Panc1 (cell line): ENCODE data around the gene GRM7. TPM values are rescaled to one million over a fixed set of nuclear protein-coding genes. Genes with fewer than 3 reads are reported as not detected.

Experiments used
- ATAC-seq: fragments of 200-7000 bp; cut with Tn5 transposase; 2 replicates; pipeline ENCODE4 v1.9.1; 2020; ENCODE audit warnings: mild to moderate bottlenecking, moderate library complexity
- BruUV-seq: library from RNA; stranded (reverse); fragments of 400-500 nt; replicated peaks from 2 replicates; lab custom pipeline; 2021; lab: Mats Ljungman, UMichigan
- CTCF ChIA-PET: fragments of 300-600 bp; sonication (Branson Sonifier 250); formaldehyde crosslinking; loops from one replicate; lab custom pipeline; 2022; ENCODE audit warnings: antibody characterized with exemption; lab: Charles Lee
- POLR2A ChIA-PET: fragments of 300-600 bp; sonication (Branson Sonifier 250); formaldehyde crosslinking; loops from one replicate; lab custom pipeline; 2022; ENCODE audit warnings: antibody characterized with exemption; lab: Charles Lee
- DNase-seq: peaks from one replicate; pipeline ENCODE4 v3.0.0-alpha.2; 2010; ENCODE audit warnings: low read depth, low spot score
- H3K27ac ChIP-seq: 2 replicates; pipeline ENCODE4 v1.5.1; 2011; ENCODE audit warnings: mild to moderate bottlenecking, low read length, inconsistent platforms
- H3K27me3 ChIP-seq: fragments of 200-500 bp; sonication (Bioruptor generic); 2 replicates; pipeline ENCODE4 v1.6.0; 2014; ENCODE audit warnings: low read length, inconsistent platforms; ENCODE audit not compliant: control insufficient read depth, insufficient read depth
- H3K36me3 ChIP-seq: fragments of 200-500 bp; sonication (Bioruptor generic); 2 replicates; pipeline ENCODE4 v1.5.1; 2014; ENCODE audit warnings: inconsistent platforms, mild to moderate bottlenecking, low read length, moderate library complexity; ENCODE audit not compliant: control insufficient read depth, insufficient read depth
- H3K4me1 ChIP-seq: 2 replicates; pipeline ENCODE4 v1.5.1; 2011; ENCODE audit warnings: inconsistent platforms, mild to moderate bottlenecking, low read length, moderate library complexity; ENCODE audit not compliant: control insufficient read depth, insufficient read depth
- H3K4me3 ChIP-seq, 2 experiments: 2 replicates each; pipeline ENCODE4 v1.5.1; 2011 to 2012; ENCODE audit warnings: low read depth in 2 of 2, low read length in 2 of 2, mild to moderate bottlenecking in 2 of 2, inconsistent platforms in 1 of 2, moderate library complexity in 1 of 2
- H3K9me3 ChIP-seq: fragments of 200-500 bp; sonication (Bioruptor generic); 2 replicates; pipeline ENCODE4 v1.5.1; 2014; ENCODE audit warnings: low read depth, mild to moderate bottlenecking, inconsistent platforms, low read length, moderate library complexity; ENCODE audit not compliant: control insufficient read depth, insufficient read depth
- POLR2AphosphoS5 ChIP-seq: IDR thresholded peaks from 2 replicates; pipeline ENCODE4 v1.6.1; 2012; ENCODE audit warnings: mild to moderate bottlenecking, low read depth, low read length, moderate library complexity
- SIN3A ChIP-seq: IDR thresholded peaks from 2 replicates; pipeline ENCODE4 v1.6.1; 2012; ENCODE audit warnings: low read depth, mild to moderate bottlenecking, low read length, moderate library complexity, borderline replicate concordance; ENCODE audit not compliant: insufficient read depth
- TCF7L2 ChIP-seq: IDR thresholded peaks from 2 replicates; pipeline ENCODE4 v1.6.1; 2011; ENCODE audit warnings: mild to moderate bottlenecking, low read depth, low read length, inconsistent platforms
- in situ Hi-C: cut with HindIII; loops from 2 replicates; pipeline ENCODE4 v1.10.0; 2016; ENCODE audit warnings: low sequenced_read_pairs, low pct_unique_long_range_greater_than_20kb
- intact Hi-C: fragments of 100-400 bp; cut with micrococcal nuclease; formaldehyde crosslinking; loops from one replicate; pipeline ENCODE4 v1.10.0; 2022; ENCODE audit not compliant: unreplicated experiment
- total RNA-seq: library from RNA; stranded (reverse); gene quantifications from one replicate; pipeline ENCODE4 v1.2.1, GENCODE V29; 2021; ENCODE audit not compliant: unreplicated experiment
- TF ChIP-seq, protein P1 (sequence below), 2 experiments: IDR thresholded peaks; 2 replicates each; pipeline ENCODE4 v1.6.1; 2011 to 2012; ENCODE audit warnings: low read depth in 2 of 2, control low read depth in 1 of 2, low read length in 1 of 2, mild to moderate bottlenecking in 1 of 2, moderate library complexity in 1 of 2; ENCODE audit not compliant: insufficient read depth in 1 of 2
- TF ChIP-seq, protein P2 (sequence below): fragments of 450-650 bp; IDR thresholded peaks from 2 replicates; pipeline ENCODE4 v1.5.1; 2017; ENCODE audit warnings: mild to moderate bottlenecking

Gene GRM7
- total RNA-seq, 1 experiment from 2014 or later = not detected

DNA sequence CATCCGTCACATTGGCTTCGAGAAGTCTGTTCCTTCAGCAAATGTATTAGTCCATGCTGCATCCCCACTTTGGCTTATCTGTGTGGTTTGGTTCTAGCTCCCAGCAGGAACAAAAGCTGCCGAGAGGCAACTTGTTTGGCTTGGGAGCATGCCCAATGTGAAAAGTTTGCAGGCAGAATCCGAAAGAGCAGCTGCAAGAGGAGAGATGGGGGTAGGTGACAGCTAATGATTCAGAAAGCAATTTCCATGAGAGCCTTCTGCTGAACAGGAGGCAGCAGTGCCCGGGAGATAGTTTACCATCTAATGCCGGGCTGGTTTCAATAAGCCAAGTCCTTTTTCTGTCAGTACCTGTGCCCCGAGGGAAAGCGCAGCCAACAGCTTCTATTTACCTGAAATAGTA lies 60.2 kb downstream of the GRM7 start:
- Histone ChIP-seq H3K4me3 (no peak overlapping the region), H3K4me1 (no peaks in the 10 kb centered on the region), H3K36me3 (no peaks in the 10 kb centered on the region), H3K27me3 (no peaks in the 10 kb centered on the region), H3K9me3 (no peaks in the 10 kb centered on the region), H3K27ac (no peak overlapping the region)
- ChIA-PET CTCF (no interaction called here), POLR2A (no interaction called here)
- intact Hi-C loops (no loop called here), in situ Hi-C loops (no loop called here)
- TF ChIP-seq TCF7L2 (no peak), POLR2AphosphoS5 (no peak), SIN3A (no peak)
- TF ChIP-seq, protein P1, sequence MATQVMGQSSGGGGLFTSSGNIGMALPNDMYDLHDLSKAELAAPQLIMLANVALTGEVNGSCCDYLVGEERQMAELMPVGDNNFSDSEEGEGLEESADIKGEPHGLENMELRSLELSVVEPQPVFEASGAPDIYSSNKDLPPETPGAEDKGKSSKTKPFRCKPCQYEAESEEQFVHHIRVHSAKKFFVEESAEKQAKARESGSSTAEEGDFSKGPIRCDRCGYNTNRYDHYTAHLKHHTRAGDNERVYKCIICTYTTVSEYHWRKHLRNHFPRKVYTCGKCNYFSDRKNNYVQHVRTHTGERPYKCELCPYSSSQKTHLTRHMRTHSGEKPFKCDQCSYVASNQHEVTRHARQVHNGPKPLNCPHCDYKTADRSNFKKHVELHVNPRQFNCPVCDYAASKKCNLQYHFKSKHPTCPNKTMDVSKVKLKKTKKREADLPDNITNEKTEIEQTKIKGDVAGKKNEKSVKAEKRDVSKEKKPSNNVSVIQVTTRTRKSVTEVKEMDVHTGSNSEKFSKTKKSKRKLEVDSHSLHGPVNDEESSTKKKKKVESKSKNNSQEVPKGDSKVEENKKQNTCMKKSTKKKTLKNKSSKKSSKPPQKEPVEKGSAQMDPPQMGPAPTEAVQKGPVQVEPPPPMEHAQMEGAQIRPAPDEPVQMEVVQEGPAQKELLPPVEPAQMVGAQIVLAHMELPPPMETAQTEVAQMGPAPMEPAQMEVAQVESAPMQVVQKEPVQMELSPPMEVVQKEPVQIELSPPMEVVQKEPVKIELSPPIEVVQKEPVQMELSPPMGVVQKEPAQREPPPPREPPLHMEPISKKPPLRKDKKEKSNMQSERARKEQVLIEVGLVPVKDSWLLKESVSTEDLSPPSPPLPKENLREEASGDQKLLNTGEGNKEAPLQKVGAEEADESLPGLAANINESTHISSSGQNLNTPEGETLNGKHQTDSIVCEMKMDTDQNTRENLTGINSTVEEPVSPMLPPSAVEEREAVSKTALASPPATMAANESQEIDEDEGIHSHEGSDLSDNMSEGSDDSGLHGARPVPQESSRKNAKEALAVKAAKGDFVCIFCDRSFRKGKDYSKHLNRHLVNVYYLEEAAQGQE (IDR thresholded peaks at IDR 0.05; ENCODE audit: insufficient read depth in 1 of 2, low read depth in 2 of 2, low read length in 1 of 2) = no peak
- TF ChIP-seq, protein P2, sequence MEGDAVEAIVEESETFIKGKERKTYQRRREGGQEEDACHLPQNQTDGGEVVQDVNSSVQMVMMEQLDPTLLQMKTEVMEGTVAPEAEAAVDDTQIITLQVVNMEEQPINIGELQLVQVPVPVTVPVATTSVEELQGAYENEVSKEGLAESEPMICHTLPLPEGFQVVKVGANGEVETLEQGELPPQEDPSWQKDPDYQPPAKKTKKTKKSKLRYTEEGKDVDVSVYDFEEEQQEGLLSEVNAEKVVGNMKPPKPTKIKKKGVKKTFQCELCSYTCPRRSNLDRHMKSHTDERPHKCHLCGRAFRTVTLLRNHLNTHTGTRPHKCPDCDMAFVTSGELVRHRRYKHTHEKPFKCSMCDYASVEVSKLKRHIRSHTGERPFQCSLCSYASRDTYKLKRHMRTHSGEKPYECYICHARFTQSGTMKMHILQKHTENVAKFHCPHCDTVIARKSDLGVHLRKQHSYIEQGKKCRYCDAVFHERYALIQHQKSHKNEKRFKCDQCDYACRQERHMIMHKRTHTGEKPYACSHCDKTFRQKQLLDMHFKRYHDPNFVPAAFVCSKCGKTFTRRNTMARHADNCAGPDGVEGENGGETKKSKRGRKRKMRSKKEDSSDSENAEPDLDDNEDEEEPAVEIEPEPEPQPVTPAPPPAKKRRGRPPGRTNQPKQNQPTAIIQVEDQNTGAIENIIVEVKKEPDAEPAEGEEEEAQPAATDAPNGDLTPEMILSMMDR = no peak
- BruUV-seq = no TSS peak
- ATAC-seq (no peak), DNase-seq (no peak)

DNA sequence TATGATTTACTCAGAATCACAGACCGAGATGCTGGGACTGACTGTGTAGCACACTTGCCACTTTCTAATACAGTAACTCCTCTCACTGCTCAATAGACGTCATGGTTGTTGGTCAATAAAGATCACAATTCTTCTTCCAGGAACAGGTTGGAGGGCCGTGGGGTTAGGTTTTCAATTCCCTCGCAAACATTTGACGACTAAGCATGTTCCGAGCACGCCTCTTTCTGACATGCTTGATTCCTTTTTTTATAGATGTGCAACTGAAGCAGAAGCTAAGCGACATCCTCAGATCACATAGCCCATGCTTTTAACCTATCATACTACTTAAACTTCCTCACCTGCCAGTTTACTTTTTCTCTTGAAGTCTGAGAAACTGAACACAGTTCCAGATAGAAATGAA lies 61.0 kb downstream of the GRM7 start:
- no TSS peak for BruUV-seq
- no peak for TF ChIP-seq SIN3A
- TF ChIP-seq, protein P2 = no peak
- TF ChIP-seq TCF7L2 = no peak
- no peak for TF ChIP-seq POLR2AphosphoS5
- TF ChIP-seq, protein P1 (IDR thresholded peaks at IDR 0.05; ENCODE audit: insufficient read depth in 1 of 2, low read depth in 2 of 2, low read length in 1 of 2) = no peak
- DNase-seq (no peak), ATAC-seq (no peak)
- Histone ChIP-seq H3K27me3 (no peaks in the 10 kb centered on the region), H3K9me3 (no peaks in the 10 kb centered on the region), H3K4me1 (no peaks in the 10 kb centered on the region), H3K4me3 (no peak overlapping the region), H3K27ac (no peak overlapping the region), H3K36me3 (no peaks in the 10 kb centered on the region)
- in situ Hi-C loops = no loop called here
- intact Hi-C loops = no loop called here
- ChIA-PET CTCF (no interaction called here), POLR2A (no interaction called here)
